ENCODE results near the gene REC114. TPM values are rescaled to one million over a fixed set of nuclear protein-coding genes. Genes with fewer than 3 reads are reported as not detected.

REC114 gene
- total and polyA plus RNA-seq, 2 experiments from 2014 or later = not detected

DNA sequence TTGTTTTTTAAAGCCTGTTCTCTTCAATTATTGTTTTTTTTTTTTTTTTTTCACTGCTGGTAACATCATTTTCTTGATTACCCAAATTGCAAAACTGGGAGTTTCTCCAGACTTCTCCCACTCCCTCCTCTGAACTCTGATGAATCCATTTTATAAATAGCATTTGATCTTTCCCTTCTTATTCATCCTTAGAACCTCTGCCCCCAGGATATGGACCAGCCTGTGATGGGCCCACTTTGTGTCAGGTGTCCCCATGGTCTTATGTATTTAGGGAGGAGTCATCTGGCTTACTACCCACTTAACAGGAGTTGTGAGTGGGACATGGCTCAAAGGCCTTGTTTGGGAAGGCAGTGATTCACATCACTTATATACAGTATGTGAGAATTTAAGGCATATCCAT, 57.7 kb downstream of the REC114 start (continued):
- TF ChIP-seq EZH2 (IDR thresholded peaks at IDR 0.05; ENCODE audit: low read depth, unreplicated experiment) = no peak
- no peak for TF ChIP-seq ZNF331 (CRISPR knock-in tag; IDR thresholded peaks at IDR 0.05; ENCODE audit: low read depth)
- TF ChIP-seq JUNB (IDR thresholded peaks at IDR 0.05; ENCODE audit: unreplicated experiment) = no peak
- no peak for TF ChIP-seq STAT1 (IDR thresholded peaks at IDR 0.05; ENCODE audit: unreplicated experiment)
- TF ChIP-seq, protein P1, sequence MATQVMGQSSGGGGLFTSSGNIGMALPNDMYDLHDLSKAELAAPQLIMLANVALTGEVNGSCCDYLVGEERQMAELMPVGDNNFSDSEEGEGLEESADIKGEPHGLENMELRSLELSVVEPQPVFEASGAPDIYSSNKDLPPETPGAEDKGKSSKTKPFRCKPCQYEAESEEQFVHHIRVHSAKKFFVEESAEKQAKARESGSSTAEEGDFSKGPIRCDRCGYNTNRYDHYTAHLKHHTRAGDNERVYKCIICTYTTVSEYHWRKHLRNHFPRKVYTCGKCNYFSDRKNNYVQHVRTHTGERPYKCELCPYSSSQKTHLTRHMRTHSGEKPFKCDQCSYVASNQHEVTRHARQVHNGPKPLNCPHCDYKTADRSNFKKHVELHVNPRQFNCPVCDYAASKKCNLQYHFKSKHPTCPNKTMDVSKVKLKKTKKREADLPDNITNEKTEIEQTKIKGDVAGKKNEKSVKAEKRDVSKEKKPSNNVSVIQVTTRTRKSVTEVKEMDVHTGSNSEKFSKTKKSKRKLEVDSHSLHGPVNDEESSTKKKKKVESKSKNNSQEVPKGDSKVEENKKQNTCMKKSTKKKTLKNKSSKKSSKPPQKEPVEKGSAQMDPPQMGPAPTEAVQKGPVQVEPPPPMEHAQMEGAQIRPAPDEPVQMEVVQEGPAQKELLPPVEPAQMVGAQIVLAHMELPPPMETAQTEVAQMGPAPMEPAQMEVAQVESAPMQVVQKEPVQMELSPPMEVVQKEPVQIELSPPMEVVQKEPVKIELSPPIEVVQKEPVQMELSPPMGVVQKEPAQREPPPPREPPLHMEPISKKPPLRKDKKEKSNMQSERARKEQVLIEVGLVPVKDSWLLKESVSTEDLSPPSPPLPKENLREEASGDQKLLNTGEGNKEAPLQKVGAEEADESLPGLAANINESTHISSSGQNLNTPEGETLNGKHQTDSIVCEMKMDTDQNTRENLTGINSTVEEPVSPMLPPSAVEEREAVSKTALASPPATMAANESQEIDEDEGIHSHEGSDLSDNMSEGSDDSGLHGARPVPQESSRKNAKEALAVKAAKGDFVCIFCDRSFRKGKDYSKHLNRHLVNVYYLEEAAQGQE (IDR thresholded peaks at IDR 0.05; ENCODE audit: unreplicated experiment) = no peak
- TF ChIP-seq, protein P2, sequence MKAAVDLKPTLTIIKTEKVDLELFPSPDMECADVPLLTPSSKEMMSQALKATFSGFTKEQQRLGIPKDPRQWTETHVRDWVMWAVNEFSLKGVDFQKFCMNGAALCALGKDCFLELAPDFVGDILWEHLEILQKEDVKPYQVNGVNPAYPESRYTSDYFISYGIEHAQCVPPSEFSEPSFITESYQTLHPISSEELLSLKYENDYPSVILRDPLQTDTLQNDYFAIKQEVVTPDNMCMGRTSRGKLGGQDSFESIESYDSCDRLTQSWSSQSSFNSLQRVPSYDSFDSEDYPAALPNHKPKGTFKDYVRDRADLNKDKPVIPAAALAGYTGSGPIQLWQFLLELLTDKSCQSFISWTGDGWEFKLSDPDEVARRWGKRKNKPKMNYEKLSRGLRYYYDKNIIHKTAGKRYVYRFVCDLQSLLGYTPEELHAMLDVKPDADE (IDR thresholded peaks at IDR 0.05) = no peak

DNA sequence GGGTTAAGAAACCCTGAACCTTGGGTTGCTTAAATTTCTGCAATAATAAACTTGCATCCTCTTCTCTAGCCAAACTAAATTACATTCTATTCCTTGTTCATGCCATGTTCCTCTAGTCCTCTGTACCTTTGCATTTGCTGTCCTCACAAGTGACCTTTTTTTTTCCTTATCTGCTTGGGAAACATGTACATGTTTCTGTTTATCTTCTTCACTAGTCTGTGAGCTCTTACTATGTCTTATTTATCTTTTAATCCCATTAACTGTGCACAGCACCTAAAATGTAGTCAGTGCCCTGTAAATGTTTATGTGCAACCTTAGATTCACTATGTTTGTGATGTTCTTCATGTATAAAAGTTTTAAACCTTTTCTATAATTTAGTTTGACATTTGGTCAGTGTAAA, 61.9 kb downstream of the REC114 start:
- Mint-ChIP-seq H3K9me3 (no peaks in the 10 kb centered on the region), H3K4me1 (no peaks in the 10 kb centered on the region), H3K36me3 (ENCODE audit: low read depth) (no peaks in the 10 kb centered on the region), H3K27ac (no peak overlapping the region), H3K27me3 (ENCODE audit: insufficient read depth, low read depth, poor library complexity) (no peaks in the 10 kb centered on the region), H3K4me3 (no peak overlapping the region)
- ATAC-seq = no peak
- H3K79me2 ChIP-seq (replicated peaks; ENCODE audit: insufficient read depth) = no peaks in the 10 kb centered on the region
- TF ChIP-seq, protein P3, sequence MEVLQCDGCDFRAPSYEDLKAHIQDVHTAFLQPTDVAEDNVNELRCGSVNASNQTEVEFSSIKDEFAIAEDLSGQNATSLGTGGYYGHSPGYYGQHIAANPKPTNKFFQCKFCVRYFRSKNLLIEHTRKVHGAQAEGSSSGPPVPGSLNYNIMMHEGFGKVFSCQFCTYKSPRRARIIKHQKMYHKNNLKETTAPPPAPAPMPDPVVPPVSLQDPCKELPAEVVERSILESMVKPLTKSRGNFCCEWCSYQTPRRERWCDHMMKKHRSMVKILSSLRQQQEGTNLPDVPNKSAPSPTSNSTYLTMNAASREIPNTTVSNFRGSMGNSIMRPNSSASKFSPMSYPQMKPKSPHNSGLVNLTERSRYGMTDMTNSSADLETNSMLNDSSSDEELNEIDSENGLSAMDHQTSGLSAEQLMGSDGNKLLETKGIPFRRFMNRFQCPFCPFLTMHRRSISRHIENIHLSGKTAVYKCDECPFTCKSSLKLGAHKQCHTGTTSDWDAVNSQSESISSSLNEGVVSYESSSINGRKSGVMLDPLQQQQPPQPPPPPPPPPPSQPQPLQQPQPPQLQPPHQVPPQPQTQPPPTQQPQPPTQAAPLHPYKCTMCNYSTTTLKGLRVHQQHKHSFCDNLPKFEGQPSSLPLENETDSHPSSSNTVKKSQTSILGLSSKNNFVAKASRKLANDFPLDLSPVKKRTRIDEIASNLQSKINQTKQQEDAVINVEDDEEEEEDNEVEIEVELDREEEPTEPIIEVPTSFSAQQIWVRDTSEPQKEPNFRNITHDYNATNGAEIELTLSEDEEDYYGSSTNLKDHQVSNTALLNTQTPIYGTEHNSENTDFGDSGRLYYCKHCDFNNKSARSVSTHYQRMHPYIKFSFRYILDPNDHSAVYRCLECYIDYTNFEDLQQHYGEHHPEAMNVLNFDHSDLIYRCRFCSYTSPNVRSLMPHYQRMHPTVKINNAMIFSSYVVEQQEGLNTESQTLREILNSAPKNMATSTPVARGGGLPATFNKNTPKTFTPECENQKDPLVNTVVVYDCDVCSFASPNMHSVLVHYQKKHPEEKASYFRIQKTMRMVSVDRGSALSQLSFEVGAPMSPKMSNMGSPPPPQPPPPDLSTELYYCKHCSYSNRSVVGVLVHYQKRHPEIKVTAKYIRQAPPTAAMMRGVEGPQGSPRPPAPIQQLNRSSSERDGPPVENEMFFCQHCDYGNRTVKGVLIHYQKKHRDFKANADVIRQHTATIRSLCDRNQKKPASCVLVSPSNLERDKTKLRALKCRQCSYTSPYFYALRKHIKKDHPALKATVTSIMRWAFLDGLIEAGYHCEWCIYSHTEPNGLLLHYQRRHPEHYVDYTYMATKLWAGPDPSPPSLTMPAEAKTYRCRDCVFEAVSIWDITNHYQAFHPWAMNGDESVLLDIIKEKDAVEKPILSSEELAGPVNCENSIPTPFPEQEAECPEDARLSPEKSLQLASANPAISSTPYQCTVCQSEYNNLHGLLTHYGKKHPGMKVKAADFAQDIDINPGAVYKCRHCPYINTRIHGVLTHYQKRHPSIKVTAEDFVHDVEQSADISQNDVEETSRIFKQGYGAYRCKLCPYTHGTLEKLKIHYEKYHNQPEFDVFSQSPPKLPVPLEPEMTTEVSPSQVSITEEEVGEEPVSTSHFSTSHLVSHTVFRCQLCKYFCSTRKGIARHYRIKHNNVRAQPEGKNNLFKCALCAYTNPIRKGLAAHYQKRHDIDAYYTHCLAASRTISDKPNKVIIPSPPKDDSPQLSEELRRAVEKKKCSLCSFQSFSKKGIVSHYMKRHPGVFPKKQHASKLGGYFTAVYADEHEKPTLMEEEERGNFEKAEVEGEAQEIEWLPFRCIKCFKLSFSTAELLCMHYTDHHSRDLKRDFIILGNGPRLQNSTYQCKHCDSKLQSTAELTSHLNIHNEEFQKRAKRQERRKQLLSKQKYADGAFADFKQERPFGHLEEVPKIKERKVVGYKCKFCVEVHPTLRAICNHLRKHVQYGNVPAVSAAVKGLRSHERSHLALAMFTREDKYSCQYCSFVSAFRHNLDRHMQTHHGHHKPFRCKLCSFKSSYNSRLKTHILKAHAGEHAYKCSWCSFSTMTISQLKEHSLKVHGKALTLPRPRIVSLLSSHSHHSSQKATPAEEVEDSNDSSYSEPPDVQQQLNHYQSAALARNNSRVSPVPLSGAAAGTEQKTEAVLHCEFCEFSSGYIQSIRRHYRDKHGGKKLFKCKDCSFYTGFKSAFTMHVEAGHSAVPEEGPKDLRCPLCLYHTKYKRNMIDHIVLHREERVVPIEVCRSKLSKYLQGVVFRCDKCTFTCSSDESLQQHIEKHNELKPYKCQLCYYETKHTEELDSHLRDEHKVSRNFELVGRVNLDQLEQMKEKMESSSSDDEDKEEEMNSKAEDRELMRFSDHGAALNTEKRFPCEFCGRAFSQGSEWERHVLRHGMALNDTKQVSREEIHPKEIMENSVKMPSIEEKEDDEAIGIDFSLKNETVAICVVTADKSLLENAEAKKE (CRISPR knock-in tag; IDR thresholded peaks at IDR 0.05) = no peak
- H2AFZ ChIP-seq = no peak overlapping the region
- no peak overlapping the region for H3K4me3 ChIP-seq
- DNase-seq (ENCODE audit: low spot score) = no peak
- H3K36me3 ChIP-seq (ENCODE audit: insufficient read depth) = no peaks in the 10 kb centered on the region
- H4K20me1 ChIP-seq (replicated peaks; ENCODE audit: insufficient read depth) = no peaks in the 10 kb centered on the region
- H3K4me1 ChIP-seq (ENCODE audit: insufficient read depth) = no peaks in the 10 kb centered on the region
- H3F3A ChIP-seq (replicated peaks; ENCODE audit: low read depth) = no peaks in the 10 kb centered on the region
- H3K9me2 ChIP-seq (ENCODE audit: insufficient read depth) = no peaks in the 10 kb centered on the region
- no peak overlapping the region for H3K4me2 ChIP-seq
- H3K27me3 ChIP-seq (ENCODE audit: insufficient read depth) = no peaks in the 10 kb centered on the region
- no peak overlapping the region for H3K27ac ChIP-seq (ENCODE audit: low read depth)
